GM18858 (cell line): ENCODE measurements around the gene PHRF1.

Source experiments
- ATAC-seq: cut with Tn5 transposase; IDR thresholded peaks from one replicate; pipeline ENCODE4 v1.9.1; 2021; ENCODE audit not compliant: unreplicated experiment

PHRF1 gene

DNA sequence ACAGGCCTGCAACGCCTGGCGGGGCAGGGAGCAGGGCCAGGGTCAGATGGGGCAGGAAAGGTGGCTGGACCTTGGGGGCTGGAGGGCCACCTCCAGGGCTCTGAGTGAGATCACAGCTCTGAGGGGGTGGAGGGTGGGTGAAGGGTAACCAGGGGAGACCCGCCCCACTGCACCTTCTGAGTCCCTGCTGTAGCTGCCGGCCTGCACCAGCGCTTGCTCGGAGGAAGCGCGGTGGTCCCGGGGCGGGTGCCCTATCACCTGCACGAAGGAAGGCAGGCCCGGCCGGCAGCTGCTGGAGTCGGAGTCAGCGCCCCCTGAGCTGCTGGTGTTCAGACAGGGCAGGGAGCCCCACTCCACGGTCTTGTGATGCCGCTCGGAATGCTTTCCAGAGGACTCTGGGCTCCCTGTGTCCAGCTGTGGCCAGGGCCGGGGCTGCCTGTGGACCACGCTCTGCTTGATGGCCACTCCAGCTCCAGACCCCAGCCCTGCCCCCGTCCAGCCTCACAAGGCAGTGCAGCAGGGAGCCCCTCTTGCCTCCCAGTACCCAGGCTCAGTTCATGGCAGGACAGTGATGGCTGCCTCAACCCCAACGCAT, 19.5 kb upstream of the PHRF1 start:
- no peak for ATAC-seq

- no peak for ATAC-seq
Observed at GRCh38 chr11:557328-558132, 18.7 kb upstream of the PHRF1 start.

DNA sequence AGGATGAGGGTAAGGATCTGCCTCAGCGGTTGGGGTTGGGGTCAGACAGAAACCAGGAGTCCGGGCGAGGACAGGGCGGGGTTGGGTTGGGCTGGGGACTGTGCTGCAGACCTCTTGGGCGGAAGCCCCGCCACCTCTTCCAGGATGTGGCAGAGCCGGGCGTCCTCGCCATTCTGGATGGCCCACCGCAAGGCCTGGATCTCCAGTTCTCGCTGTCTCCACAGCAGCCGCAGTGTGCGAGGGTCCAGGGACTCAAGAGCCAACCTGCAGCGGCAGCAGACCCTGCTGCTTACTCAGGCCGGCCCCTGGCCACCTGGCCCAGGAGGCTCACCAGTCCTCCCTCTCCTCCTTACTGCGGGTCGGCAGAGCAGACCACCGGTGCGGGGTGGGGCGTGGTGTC, 17.8 kb upstream of the PHRF1 start:
- no peak for ATAC-seq

DNA sequence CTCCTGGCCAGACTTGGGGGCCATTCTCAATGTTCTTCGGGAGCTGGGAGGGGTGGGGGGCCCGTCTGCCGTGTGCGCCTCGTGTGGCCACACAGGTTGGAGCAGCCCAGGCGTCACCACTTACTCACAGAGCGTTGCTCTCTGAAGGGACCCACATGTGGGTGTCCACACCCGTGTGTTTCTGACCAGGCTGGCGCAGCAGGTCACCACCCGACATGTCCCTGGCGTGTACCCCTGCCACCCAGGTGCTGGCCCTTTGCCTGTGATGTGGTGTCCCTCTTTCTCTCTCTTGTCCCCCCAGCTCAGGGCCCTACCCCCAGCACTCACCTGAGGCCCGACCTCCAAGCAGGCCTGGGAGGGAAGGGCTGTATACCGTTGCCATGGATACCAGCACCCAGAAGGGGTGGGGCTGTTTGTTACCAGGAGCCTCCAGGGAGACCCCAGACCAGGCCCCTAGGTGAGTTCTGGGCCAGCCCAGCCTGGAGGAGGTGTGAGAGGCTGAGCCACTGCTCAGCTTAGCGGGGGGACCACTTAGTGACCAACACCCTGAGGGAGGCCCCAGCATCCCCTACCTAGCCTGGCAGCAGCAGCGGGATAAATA, 17.1 kb upstream of the PHRF1 start:
- ATAC-seq: no peak

GRCh38 chr11:559712-560304, 16.5 kb upstream of the PHRF1 start:
- no peak for ATAC-seq

- ATAC-seq: peak; percentile 43
Observed at GRCh38 chr11:560305-561147, 15.7 kb upstream of the PHRF1 start, which contains the start of the genes LMNTD2 and RASSF7. TSS of gene LMNTD2 (minus strand) at chr11:560738. CDS start at chr11:560716, 22 bp downstream. TSS of gene RASSF7 (plus strand) at chr11:560970. CDS start at chr11:561769, 799 bp downstream.

DNA sequence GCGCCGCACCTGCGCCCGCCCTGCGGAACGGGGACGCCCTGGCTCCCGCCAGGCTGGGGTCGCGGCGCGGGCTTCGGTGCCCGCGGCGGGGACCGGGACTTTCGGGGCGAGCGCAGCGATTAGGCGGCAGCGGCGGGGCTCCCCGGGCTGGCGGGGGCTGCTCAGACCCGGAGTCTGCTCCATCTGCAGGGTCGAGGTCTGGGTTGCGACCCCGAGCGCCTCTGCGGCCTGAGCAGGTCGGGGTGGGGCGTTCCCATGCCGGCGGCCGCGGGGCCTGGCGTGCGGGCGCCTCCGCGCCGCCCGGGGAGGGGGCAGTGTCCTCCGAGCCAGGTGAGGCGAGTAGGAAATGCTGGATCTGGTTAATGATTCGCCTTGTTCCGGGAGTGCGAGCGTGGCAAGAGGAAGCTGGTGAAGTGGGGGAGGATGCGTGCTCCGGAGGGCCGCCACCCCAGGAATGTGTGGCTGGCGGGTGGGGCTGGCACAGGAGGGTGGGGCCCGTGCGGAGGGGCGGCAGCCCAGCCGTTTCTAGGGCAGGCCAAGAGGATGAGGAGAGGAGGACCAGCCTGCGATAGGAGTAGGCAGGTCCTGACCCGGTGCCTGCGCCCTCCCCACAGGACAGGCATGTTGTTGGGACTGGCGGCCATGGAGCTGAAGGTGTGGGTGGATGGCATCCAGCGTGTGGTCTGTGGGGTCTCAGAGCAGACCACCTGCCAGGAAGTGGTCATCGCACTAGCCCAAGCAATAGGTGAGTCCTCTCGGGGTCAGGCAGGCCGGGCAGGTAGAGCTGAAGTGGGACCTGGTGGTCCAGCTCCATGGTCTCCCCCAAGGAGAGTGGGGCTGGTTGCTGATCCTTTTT, 14.9 kb upstream of the PHRF1 start:
- peak; percentile 24 for ATAC-seq

DNA sequence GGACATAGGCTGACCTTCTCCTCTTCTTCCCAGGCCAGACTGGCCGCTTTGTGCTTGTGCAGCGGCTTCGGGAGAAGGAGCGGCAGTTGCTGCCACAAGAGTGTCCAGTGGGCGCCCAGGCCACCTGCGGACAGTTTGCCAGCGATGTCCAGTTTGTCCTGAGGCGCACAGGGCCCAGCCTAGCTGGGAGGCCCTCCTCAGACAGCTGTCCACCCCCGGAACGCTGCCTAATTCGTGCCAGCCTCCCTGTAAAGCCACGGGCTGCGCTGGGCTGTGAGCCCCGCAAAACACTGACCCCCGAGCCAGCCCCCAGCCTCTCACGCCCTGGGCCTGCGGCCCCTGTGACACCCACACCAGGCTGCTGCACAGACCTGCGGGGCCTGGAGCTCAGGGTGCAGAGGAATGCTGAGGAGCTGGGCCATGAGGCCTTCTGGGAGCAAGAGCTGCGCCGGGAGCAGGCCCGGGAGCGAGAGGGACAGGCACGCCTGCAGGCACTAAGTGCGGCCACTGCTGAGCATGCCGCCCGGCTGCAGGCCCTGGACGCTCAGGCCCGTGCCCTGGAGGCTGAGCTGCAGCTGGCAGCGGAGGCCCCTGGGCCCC, 14.1 kb upstream of the PHRF1 start:
- no peak for ATAC-seq

DNA sequence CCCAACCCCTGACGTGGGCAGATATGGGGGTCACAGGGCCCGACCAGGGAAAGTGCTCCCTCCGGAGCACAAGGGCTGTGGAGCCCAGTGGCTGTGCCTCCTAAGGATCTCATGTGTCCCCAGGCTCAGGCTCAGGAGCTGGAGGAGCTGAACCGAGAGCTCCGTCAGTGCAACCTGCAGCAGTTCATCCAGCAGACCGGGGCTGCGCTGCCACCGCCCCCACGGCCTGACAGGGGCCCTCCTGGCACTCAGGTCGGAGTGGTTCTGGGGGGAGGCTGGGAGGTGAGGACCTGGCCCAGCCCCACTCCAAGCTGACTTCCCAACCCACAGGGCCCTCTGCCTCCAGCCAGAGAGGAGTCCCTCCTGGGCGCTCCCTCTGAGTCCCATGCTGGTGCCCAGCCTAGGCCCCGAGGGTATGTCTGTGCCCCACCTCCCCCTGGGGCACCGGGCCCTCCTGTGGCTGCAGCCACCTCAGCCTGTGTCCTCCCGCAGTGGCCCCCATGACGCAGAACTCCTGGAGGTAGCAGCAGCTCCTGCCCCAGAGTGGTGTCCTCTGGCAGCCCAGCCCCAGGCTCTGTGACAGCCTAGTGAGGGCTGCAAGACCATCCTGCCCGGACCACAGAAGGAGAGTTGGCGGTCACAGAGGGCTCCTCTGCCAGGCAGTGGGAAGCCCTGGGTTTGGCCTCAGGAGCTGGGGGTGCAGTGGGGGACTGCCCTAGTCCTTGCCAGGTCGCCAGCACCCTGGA, 13.0 kb upstream of the PHRF1 start:
- ATAC-seq: no peak

- ATAC-seq: no peak
Observed at GRCh38 chr11:563812-564578, 12.3 kb upstream of the PHRF1 start.

DNA sequence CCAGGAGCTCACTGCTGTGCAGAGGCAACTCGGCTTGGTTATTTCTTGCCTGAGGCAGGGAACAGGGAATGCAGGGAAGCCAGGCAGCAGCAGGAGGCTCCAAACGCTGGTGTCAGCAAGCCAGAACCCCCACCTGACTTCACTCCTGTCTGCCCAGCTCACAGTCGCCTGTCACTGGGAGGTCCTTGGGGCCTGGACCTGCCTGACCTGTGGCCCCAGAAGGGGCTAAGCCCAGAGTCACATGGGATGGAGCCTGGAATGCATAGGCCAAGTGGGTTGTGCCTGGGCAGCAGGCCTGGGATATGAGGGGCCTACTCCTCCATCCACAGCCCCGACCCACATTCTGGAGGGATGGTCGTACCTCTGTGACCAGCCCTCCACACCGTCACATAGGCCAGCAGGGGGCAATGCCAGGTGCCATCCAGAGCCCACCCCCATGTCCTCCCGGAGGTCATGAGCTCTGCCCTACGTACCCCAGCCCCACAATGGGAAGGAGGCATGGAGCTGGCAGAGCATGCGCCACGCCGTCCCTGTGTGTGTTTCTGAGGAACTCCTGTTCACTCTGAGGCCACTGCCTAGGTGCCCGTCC, 10.3 kb upstream of the PHRF1 start:
- no peak for ATAC-seq

DNA sequence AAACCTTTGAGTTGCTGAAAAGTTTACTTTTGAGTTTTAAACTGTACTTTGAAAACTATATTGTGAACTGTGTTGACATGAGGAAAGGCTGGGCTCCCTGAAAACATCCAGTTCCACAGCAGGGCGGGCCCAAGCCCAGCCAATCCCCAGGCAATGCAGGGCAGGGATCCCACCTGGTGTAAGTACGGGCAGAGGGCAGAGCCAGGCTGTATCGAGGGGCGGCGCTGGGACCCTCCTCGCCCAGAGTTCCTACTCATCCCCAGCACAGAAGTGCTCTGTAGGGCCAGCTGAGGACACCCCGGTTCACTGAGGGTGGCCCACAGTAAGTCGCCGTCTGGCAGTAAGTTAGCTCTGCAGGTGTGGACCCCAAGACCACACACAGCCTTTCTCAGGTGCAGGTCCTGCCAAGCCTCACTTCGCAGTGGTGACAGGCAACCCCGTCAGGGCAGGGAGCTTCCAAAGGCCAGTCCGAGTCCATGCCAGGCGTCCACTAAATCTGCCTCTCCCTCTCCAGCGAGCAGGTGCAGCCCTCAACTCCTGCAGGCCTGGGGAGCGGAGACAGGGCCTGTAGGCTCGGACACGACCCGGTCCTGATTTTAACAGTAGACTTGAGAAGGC, 9.2 kb upstream of the PHRF1 start:
- ATAC-seq: no peak

- no peak for ATAC-seq
Observed at GRCh38 chr11:567629-568292, 8.5 kb upstream of the PHRF1 start.

DNA sequence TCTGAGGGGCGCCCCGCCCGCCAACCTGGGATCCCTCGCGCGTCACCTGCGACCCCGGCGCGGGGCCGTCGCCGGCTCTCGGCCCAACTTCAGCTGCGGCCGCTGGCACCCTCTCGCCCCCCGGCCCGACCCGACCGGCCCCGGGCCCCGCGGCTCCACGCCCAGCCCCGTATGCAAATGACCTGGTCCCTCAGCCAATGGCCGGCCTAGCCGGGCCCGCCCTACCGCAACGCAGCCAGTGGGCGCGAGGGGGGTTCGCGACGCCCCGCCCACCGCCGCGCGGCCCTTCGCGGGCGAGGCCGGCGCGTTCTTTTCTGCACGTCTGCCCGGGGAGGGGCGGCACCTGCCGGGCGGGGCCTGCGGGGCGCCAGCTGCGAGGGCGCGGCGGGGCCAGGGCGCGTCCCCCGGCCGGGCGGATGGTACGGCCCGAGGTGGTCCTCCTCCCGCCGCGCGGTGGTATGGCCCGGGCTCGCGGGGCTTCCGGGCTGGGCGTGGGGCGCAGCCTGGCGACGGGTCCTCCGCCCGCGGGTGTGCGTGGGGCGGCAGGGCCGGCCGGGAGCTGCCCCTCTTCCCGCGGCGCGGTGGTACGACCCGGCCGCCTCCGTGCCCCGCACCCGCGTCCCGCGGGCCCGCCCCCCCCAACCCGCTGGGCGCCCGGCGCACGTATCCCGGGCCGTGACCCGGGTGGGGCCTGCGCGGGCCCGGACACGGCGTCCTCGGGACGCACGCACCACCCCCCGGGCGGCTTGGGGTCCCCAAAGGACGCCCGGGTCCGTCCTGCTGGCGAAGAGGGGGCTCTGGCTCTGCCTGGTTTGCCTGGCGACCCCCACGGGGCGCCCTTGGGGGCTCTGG, 7.7 kb upstream of the PHRF1 start:
- peak; percentile 74 for ATAC-seq

- no peak for ATAC-seq
Observed at GRCh38 chr11:569158-569885, 6.9 kb upstream of the PHRF1 start.
